Left forelimb (tissue), 1 donor: ENCODE data around the gene KLC4.
"Not testable (repeated sequence)": the region's sequence is repeated elsewhere in the genome, so short reads cannot be mapped to it uniquely, and the experiment has no call there.

ENCODE experiments used
- DNase-seq: peaks from one replicate; pipeline ENCODE4 v3.0.0-alpha.2; 2018; ENCODE audit warnings: low spot score

Gene KLC4

DNA sequence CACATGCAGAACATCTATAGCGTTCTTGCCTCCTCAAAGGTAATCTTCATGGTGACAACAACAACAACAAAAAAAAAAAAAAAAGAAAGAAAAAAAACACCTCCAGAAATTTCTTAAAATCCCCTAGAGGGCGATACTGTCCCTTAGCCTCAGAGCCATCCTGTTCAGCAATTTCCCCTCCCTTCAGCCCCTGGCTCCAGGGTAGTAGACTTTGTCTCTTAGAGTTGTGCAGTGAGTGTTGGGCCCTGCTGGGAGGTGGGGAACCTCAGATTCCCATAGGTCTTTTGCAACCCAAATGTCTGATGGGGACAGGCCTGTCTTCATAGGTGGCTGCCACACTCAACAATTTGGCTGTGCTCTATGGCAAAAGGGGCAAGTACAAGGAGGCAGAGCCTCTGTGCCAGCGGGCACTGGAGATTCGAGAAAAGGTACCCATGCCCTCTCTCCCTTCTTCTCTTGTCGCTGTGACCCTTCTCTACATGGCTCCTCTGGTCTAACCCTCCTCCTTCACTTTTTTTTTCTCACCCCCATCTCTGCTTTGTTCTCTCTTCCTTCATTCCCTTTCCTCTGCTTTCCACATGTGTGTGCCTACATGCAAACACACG is 10.7 kb downstream of the KLC4 start:
- DNase-seq = no peak

DNA sequence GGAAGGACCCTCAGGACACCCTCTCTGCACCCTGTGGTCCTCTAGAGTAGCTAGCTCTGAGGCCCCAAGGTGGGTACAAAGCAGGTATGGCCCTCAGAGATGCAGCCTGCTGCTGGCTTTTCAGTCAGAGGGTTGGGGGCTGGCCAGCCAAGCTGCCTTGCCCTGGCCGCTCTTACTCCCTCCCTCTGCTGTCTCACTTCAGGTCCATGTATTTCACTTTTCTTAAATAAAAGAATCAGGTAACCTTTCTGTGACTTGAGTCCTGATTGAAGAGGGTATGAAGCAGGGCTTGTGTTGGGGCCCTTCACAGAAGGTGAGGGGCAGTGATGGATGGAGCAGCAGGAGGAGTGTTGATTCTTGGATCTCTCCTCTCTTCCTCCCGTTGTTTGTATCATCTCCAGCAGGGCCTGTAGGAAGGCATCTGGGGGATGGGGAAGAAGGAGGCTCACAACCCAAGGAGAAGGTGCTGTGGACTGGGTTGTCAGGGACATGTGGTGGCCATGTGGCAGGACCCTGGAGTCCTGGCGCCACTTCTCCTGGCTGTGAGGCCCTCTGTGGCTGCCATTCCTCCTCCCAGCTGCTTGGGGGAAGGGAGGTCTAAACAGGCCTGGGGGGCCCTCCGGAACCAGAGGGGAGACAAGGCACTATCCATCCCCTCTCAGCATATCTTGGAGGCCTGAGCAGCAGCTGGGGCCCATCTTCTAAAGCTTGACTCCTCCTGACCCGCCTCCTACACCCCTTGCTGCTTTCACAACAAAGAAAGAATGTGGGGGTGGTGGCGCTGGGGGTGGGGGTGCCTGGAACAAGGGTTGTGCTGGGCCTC is 15.6 kb downstream of the KLC4 start:
- no peak for DNase-seq

DNA sequence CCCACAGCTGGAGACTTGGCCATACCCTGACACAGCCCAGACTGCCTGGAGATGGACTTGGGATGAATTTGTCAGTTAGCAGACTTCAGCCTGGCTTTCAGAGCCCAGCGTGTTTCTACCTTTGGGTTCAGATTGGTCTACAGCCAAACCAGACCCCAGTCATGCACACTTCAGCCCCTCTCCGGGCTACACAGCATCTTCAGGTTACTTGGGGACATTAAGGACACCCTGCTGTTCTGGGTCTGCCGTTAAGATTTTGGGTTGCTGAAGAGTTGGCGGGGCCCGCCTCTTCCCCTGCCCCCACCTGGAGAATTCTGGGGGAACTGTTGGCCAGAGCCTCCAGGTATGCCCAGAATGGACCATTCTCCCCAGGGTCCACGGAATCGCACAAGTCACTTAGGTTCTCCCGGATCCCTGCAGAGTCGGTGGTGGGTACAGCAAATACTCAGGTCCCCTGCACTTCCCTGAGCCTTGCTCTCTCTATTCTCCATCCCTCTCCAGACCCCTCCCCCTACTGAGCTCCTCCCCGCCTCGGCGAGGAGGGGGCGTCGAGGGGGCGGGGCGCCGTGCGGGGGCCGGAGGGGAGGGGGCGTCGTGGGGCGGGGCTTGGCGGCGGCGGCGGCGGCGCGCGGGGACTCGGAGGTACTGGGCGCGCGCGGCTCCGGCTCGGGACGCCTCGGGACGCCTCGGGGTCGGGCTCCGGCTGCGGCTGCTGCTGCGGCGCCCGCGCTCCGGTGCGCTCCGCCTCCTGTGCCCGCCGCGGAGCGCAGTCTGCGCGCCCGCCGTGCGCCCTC is 16.4 kb downstream of the KLC4 start, which contains the start of gene PTK7:
PTK7 (plus strand) TSS at position 645 of the 794 bp plus-strand sequence. CDS start 175 bp downstream, outside the sequence.
- peak; percentile 92 for DNase-seq

DNA sequence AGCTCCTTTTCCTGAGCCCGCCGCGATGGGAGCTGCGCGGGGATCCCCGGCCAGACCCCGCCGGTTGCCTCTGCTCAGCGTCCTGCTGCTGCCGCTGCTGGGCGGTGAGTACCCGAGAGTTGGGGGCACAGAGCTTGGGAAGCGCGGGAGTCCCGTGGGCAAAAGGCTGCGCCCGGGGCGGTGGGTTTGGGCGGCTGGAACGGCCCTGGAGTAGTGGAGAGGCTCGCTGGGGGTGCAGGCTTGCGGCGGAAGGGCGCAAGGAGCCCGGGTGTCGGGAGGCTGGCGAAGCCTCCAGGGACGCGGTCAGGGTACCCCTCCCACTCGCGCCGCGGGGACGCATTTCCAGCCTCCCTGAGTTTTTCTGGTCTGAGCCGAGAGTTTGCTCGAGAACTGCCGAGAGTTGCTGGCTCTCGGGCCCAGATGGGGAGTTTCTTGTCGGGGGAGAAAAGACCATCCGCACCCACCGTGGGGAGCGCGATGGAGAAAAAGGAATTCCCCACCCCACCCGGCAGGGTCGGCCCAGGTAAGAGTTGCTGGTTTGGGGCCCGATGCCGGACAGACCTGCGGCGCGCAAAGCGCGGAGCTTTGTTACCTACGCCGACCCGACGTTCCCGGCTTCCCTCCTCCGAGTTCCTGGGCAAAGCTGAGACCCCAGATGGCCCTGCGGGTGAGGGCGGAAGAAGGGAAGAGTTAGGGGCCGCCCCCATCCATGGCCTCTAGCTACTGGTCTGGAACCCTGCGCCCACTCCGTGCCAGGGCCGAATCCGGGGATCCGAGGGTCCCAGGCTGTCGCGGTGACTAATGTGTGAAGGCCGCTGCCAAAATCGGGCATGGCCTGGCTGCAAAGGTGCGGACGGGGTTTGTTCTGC is 17.3 kb downstream of the KLC4 start:
- DNase-seq = peak; percentile 74

DNA sequence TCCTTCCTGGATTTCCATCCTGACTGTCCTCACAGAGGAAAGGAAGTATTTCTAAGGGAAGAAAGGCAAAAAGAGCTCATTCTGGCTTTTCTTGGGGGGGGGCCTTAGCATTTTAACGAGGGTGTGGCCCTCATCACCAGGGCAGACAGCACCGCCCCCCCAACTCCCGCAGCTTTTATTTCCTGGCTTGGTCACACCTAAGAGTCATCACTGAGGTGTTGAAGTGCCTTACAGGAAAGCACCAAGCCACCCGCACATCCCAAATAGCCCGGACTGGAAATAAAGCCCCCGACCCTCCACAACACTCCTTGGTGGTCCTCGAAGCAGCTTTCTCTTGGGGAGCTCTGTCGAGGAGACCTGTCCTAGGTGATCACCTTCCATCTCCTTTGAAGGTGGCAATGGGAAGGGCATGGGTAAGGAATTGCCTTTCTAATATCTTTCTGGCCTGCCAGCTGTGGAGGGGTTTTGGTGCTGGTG is 17.9 kb downstream of the KLC4 start:
- no peak for DNase-seq

DNA sequence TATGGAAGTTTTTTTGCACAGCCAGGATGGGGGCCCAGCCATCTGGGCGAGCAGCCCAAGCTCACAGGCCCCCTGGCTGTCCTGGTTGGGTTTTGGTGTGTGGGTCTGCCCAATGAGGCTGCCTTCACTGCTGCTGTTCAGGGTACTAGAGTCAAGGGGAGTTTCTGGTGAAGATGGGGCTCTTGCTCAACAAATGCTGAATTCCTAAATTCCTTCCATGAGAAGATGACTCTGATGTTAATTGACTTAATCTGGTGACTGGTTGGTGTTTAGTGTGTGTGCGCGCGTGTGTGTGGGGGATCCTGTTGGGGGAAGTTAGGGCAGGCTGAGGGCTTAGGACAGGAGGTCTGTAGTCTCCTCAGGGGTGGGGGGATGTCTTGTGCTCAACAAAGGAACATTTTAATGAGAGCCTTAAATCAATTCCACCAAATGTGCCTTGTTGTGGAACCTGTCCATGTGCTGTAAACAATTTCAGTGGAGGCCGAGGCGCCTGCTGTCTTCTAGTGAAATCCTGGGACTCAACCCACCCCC is 18.6 kb downstream of the KLC4 start:
- no peak for DNase-seq

DNA sequence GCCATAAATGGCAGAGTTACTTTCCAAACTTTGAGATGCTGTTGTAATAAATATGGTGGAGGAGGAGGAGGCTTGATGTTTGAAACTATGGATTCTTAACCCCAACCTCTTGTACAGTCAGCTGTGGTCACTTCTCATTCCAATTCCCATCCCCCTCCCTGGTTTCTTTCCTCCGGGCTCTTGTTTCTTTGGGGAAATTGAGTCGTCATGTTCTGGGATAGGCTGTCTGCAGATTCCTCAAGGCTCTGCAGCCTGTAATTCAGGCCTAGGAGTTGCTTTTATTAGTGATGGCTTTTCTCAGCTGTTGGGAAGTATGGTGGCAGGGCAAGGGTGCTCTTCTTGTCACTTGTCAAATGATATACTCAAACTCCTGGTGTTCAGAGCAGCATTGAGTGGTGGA is 19.3 kb downstream of the KLC4 start:
- DNase-seq = no peak

DNA sequence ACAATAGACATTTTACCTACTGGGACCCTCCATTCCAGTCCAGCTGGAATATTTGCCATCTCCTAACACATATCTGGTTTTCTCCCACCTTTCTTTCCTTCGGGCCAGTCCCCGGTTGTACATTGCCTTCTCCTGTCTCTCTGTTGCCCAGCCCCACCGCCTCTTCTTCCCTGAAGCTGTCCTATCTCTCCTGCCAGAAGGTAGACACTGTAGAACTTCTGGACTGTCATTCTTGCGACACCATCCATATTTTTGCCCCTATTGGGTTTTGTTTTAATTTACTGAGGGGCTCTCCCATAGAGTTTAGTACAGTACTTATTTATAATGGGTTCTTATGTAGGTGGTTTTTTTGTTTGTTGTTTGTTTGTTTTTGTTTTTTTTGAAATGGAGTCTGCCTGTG is 21.6 kb downstream of the KLC4 start:
- DNase-seq = no peak

DNA sequence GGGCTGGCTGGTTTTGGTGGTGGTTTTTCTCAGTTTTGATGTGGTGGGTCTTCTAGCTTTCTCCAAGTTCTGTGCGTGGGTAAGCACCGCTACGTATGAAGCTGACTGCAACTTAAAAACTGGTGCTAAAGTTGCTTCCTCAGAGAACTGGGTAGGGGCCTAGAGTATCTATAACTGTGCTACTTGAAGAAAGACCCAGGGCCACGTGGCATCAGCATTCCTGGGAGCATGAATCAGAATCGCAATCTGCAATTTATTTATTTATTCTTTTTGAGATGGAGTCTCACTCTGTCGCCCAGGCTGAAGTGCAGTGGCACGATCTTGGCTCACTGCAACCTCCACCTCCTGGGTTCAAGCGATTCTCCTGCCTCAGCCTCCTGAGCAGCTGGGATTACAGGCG is 22.5 kb downstream of the KLC4 start:
- not testable (repeated sequence) for DNase-seq

DNA sequence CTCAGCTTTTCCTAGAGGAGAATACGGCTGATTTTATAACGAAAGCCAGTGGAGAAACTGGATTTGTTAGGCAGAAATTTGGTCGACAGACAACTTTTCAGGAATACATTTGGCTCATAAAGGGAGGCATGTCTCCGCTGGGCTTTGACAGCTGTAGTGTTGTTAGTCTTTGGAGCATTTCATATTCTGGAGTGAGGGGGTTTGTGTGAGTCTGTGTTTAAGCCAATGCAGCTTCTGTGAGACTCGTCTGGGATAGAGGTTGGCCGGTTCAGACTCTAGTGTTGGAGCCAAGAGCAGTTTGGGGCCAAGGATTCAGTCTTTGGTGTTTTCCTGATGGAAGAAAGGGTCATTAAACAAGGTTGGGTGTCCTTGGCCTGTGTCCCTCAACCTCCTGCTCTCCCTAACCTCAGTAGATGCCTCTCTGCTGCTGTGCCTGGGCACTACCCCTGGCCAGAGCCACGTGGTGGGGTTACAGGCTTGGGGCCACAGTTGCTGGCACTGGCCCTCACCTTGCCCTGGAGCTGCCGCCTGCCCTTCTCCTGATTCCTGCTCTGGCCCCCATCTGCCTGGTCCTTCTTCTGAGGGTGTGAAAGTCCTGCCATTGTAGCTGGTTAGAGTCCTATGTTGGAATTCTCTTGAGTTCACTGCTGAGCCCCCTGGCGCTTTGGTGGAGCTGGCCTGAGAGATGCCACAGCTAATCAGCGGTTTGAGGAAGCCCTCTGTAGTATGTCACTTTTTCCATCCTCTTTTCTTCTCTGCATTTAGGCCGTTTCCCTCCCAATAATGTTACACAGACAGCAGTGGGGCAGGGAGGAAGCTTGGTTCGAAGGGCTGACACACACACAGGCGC is 23.6 kb downstream of the KLC4 start:
- no peak for DNase-seq

DNA sequence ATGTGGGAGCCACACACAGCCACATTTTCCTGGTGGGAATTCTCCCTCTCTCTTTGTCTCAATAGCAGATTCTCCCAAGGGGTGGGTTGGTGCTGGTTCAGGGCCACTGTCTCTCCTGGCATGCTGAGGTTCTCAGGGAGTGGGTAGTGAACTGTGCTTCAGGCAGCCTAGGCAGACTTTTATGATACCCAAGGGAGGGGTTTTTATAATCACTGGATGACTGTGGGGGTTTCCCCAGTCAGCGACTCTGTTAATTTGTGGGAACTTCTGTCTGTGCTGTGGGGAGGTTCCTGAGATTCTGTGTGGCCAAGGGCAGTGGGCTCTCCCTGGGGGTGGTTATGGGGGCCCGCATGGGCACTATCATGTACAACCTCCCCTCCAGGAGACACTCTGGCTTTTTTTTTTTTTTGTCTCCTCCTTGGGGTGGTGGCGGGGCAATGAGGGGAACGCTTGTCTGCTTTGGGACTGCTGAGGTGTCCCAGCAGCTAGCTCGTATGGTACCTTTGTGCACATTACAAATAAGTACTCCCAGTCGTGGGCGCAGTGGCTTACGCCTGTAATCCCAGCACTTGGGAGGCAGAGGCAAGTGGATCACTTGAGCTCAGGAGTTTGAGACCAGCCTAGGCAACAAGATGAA is 26.7 kb downstream of the KLC4 start:
- no peak for DNase-seq

DNA sequence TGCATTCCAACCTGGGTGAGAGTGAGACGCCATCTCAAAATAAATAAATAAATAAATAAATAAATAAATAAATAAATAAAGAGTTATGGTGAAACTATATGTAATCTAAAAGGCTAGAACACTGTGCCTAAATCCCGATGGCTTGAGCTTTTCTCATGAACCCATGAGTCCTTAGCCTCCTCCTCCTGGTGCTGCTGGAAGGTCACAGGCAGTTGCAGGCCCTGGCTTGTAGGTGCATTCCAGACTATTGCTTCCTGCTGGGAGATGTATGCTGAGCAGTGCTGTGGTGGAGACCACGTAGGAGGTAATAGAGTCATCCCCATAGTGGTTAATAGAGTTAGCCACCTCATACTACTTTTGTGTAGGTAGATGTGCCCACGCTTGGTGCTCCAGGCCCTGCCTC is 29.2 kb downstream of the KLC4 start:
- DNase-seq = no peak

DNA sequence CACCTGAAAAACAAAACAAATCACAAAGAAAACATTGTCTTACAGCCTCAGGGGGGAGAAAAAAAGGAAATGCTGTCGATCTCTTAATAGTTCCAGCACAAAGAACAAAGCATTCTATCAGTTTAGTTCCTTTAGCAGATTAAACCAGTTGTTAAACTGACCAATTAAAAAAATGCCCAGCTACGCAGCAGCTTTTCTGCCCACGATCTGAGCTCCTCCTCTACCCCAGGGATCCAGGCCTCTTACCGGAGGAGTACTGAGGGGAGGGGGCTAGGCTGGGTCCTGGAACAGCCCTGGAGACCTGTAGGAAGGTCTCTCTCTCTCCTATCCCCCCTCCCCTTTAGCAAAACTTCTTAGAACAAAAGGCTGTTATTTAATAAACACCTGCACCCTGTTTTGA is 30.0 kb downstream of the KLC4 start:
- no peak for DNase-seq

DNA sequence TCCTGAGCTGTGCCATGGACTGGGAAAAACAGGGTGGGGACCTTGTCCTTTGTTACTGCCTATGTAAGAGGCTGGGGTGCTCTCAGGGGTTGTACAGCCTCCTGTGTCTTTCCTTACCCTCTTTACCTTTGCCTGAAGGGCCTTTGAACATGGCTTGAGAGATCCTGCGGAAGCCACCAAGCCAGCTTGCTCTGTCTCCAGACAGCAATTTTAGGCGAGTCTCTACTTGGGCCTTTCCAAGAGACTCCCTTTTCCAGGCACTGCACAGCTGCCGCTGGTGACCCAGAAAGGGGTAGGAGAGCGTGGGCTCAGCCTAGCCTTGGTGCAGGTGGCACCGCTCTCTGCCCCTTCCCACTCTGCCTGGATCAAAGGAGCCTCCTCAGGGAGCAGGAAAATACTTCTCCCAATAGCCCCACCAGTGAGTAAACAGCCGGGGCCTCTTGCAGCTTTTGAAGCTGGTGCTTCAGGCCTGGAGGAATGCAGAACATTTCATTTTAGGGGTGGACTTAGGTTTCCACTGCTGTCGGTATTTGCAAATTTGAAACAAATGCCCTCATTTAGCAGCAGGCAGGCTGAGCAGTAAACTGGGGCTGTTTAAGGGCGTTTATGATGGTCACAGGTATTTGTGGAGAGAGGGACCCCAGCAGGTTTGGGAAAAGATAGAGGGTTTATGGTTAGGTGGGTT is 30.6 kb downstream of the KLC4 start:
- DNase-seq = no peak

DNA sequence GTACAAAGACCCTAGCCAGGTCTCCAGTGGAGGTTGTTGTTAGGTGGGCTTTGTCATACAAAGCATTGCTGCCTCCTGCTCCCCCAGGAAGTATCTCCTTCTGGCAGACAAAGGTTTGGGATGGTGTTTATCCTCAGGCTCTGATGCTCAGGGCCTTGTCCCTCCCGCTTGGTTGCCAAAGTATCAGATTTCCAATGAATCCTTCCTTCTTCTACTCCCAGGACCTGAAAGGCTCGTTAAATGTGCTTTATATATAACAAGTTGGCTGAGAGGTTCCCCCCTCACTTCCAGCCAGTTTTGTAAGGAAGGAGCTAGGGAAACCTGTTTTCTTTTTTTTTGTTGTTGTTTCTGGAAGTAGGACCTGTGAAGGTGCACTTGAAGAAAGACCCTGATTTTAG is 31.1 kb downstream of the KLC4 start:
- no peak for DNase-seq

DNA sequence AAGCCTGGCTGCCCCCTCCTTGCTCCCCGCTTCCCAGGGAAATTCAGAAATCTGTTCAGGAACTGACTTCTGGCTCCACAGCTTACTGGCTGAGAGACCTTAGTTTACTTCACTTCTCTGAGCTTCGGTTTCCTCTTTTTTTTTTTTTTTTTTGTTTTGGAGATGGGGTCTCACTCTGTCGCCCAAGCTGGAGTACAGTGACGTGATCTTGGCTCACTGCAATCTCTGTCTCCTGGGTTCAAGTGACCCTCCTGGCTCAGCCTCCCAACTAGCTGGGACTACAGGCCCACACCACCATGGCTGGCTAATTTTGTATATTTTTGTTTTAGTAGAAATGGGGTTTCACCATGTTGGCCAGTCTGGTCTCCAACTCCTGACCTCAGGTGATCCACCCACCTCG is 31.6 kb downstream of the KLC4 start:
- DNase-seq = no peak

DNA sequence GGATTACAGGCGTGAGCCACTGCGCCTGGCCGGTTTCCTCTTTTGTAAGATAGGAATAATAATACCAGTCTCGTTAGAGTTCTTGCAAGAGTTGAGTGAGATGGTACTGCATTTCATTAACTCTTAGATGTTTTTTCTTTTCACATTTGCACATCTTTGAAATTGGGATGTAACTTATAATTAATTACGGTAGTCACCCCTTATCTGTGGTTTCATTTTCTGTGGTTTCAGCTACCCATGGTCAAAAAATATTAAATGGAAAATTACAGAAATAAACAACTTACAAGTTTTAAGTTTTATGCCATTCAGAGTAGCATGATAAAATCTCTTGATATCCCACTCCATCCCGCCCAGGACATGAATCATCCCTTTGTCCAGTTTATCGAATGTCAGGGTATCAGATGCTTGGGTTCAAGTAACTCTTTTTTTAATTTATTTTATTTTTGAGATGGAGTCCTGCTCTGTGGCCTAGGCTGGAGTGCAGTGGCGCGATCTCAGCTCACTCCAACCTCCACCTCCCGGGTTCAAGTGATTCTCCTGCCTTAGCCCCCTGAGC is 32.1 kb downstream of the KLC4 start:
- DNase-seq = no peak

DNA sequence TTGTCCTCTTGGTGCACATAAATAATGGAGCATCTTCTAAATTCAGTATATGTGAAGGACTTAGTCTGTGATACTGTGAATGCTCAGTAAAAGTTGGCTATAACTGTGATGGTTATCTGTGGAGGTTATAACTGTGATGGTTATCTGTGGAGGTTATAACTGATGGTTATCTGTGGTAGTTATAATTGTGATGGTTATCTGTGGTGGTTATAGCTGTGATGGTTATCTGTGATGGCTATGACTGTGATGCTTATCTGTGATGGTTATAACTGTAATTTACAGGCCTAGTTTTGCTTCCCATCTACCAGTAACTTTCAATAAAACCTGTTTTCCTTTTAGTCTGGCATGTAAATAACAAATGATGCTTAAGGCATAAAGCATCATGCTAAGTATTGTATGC is 33.2 kb downstream of the KLC4 start:
- no peak for DNase-seq
